ENCODE results near the gene GRAMD1A. TPM values are rescaled to one million over a fixed set of nuclear protein-coding genes. Genes with fewer than 3 reads are reported as not detected.

Gene GRAMD1A
- total and polyA plus RNA-seq, 2 of the 8 experiments (the other 6 are each of a cell fraction or from before 2014, with no cell fraction given), result 113 to 154 TPM

DNA sequence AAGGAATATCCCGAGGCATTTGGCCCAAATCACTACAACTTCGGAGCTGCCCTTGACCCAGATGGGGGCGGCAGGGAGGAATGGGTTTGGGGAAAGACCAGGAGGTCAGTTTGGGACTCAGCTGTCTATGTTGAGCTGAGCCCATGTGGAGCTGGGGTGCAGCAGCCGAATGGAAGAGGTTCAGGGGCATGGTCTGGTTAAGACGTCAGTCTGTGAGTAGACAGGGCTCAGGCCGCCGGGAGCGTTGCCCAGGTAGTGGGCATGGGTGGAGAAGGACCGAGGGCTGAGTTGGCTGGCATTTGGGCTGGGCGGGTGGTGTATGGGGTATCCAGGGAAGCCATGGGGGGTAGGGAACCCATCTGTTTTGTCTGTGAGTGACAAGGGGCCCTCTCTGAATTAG, 20.9 kb downstream of the GRAMD1A start:
- no peaks in the 10 kb centered on the region for H3K27me3 ChIP-seq (replicated peaks in 1 of 4; ENCODE audit: control insufficient read depth in 3 of 4, extremely low read depth in 1 of 4, insufficient read depth in 3 of 4, low read length in 3 of 4)
- ChIA-PET POLR2A (ENCODE audit: partially characterized antibody) (interaction anchor here (0.8 to 24.8 kb wide), 3 partner anchors 12 to 23 kb away, joined by 3 to 366 read pairs (median 4); partner anchors contain the start of gene GRAMD1A), CTCF (ENCODE audit: partially characterized antibody) (interaction anchor here (0.9 to 2.2 kb wide), 3 partner anchors 8 to 40 kb away, joined by 4 to 13 read pairs (median 4); no protein-coding TSS in a partner anchor)
- no peak overlapping the region for H2BK15ac ChIP-seq (ENCODE audit: low read length)
- H2BK5ac ChIP-seq (ENCODE audit: low read depth, low read length), result no peak overlapping the region
- DNase-seq (ENCODE audit: low read depth in 1 of 2, low spot score in 2 of 2) (no peak), FAIRE-seq (no peak)
- no peaks in the 10 kb centered on the region for H3K4me1 ChIP-seq (replicated peaks in 1 of 4; ENCODE audit: control insufficient read depth in 3 of 4, insufficient read depth in 4 of 4, low read length in 3 of 4)
- no peaks in the 10 kb centered on the region for H3K79me2 ChIP-seq (ENCODE audit: control insufficient read depth in 1 of 2, insufficient read depth in 2 of 2, low read length in 2 of 2)
- H2AFZ ChIP-seq (ENCODE audit: low read length), result no peak overlapping the region
- H2BK120ac ChIP-seq (replicated peaks; ENCODE audit: low read depth, low read length), result no peak overlapping the region
- H4K20me1 ChIP-seq (replicated peaks in 1 of 2; ENCODE audit: control insufficient read depth in 1 of 2, insufficient read depth in 2 of 2, low read length in 2 of 2), result peaks cover 6 to 21% of the 10 kb centered on the region in 2 experiments
- TF ChIP-seq SIX5 (IDR thresholded peaks at IDR 0.05; ENCODE audit: low read depth, low read length) (no peak), HDAC6 (IDR thresholded peaks at IDR 0.05; ENCODE audit: low read depth, low read length) (no peak), FOSL1 (IDR thresholded peaks at IDR 0.05; ENCODE audit: insufficient read depth, low read depth, low read length) (no peak), SP1 (IDR thresholded peaks at IDR 0.05; ENCODE audit: low read depth, low read length) (no peak)
- no peaks in the 10 kb centered on the region for H3K9me3 ChIP-seq (ENCODE audit: insufficient read depth in 2 of 2, low read depth in 1 of 2, low read length in 1 of 2)
- 91% methylated on average over 10 of the region's 10 CpGs; no CpG with 5 or more reads in 1 of the 2 experiments for WGBS, 2 experiments (ENCODE audit: extremely low coverage in 1 of 2, insufficient coverage in 1 of 2, insufficient read length in 1 of 2, insufficient replicate concordance in 2 of 2, low coverage in 1 of 2, low lambda C conversion rate in 2 of 2, missing lambda C conversion rate in 1 of 2)
- H3K56ac ChIP-seq (replicated peaks; ENCODE audit: insufficient read length, low read depth, low read length), result no peak overlapping the region
- H3K23me2 ChIP-seq (ENCODE audit: low read depth, low read length), result no peaks in the 10 kb centered on the region
- H3K9ac ChIP-seq (replicated peaks in 1 of 4; ENCODE audit: extremely low read depth in 1 of 4, low read depth in 3 of 4, low read length in 3 of 4), result no peak overlapping the region
- H4K5ac ChIP-seq (ENCODE audit: insufficient read length, low read depth, low read length), result no peak overlapping the region
- no peak overlapping the region for H3K27ac ChIP-seq (ENCODE audit: low read depth, low read length)
- no peak overlapping the region for H2AK5ac ChIP-seq (ENCODE audit: low read depth, low read length)
- no peak overlapping the region for H3K4me3 ChIP-seq (ENCODE audit: extremely low read depth in 1 of 4, insufficient read depth in 2 of 4, low read depth in 3 of 4, low read length in 4 of 4)
- H3K36me3 ChIP-seq (ENCODE audit: control insufficient read depth in 2 of 4, insufficient read depth in 4 of 4, low read length in 3 of 4), result peaks cover 44 to 87% (median 75%) of the 10 kb centered on the region in 4 experiments
- no peak overlapping the region for H3K23ac ChIP-seq (ENCODE audit: insufficient read length)
- no peak overlapping the region for H2BK12ac ChIP-seq (ENCODE audit: low read depth, low read length)
- peak overlapping the region; percentile 31; the same call in 1 of the 2 replicates for H4K8ac ChIP-seq (ENCODE audit: extremely low read depth, insufficient read depth, low read length)
- no peak overlapping the region for H3K18ac ChIP-seq (ENCODE audit: extremely low read depth, low read length)
- no peak overlapping the region for H3K4ac ChIP-seq (replicated peaks; ENCODE audit: insufficient read length, low read depth, low read length)
- H3K79me1 ChIP-seq (ENCODE audit: low read depth, low read length), result no peaks in the 10 kb centered on the region
- H4K91ac ChIP-seq (replicated peaks; ENCODE audit: insufficient read length, low read length), result no peak overlapping the region
- no peak overlapping the region for H3K4me2 ChIP-seq (ENCODE audit: insufficient read depth in 1 of 2, low read depth in 2 of 2, low read length in 2 of 2)
- H3K14ac ChIP-seq (ENCODE audit: insufficient read length), result no peak overlapping the region
- no peak overlapping the region for H2BK20ac ChIP-seq (ENCODE audit: low read length)

Data from H1 (cell line).